Erythroblast (primary cell): ENCODE results near the gene COL4A4.

Source experiments
- DNase-seq, 2 experiments: peaks; one replicate each; lab custom pipeline; 2025; lab: John Stamatoyannopoulos, UW
- GATA1 ChIP-seq: IDR thresholded peaks from 2 replicates; pipeline ENCODE4 v1.6.1; 2011; ENCODE audit warnings: low read depth, mild to moderate bottlenecking, control low read depth, low read length, moderate library complexity
- POLR2A ChIP-seq: IDR thresholded peaks from 2 replicates; pipeline ENCODE4 v1.6.1; 2011; ENCODE audit warnings: mild to moderate bottlenecking, low read length

The COL4A4 gene

GRCh38 chr2:226984750-226985582 is 179.0 kb downstream of the COL4A4 start:
- peak; percentile 73 to 81 for DNase-seq
- TF ChIP-seq POLR2A = no peak
- no peak for TF ChIP-seq GATA1

DNA sequence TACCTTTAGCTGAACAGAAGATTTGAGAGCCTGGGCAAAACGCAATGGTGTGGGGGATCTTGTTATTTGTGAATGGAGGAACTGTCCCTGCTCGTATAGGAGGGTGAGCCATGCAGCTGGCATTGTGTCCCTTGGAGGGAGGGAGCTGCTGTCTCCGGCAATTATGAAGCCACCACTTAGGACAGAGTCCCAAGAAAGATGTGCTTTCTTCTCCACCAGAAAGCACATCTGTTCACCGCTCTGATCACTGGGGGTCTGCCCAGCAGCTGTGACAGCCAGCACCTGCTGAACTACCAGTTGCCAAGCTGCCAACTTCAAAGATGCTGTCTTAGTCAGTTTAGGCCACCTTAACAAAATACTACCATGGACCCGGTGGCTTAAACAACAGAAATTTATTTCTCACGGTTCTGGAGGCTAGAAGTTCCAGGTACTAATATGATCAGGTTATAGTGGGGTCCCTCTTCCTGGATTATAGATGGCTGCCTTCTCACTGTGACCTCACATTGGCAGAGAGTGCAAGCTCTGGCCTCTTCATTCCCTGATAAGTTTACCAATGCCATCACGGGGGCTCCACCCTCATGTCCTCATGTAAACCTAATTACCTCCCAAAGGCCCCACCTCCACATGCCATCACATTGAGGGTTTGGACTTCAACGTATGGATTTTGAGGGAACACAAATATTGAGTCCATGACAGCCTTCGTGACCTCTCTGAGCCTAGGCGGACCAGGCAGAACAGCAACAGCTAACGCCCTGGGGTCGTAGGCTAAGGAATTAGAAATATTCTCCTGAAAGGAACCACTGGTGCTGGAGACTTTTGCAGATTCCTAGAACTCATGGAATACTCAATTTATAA is 179.9 kb downstream of the COL4A4 start:
- no peak for TF ChIP-seq GATA1
- no peak for TF ChIP-seq POLR2A
- peak; percentile 77 to 82 for DNase-seq

DNA sequence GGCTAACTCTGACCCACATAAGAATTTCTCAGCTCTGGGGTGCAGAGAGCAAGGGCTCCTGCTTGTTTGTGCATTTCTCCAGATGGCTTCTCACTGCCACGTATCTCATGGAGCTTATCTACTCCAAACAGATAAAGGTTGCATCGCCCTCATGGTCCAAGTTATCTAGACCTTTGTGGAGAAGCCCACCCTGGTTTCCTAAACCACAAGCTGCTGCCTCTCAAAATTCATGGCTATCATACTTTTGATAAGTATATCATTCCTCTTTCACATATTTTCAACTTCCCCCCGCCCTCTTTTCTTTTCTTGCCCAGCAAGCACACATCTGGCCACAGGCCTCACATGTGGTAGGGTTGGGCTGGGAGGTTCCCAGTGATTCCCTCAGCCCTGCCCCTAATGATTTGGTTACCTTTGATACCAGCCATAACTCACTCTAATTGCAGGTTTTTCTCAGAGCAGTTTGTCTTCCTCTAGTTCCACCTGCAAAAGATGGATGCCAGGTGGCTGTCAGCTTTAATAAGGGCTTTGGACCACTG is 182.1 kb downstream of the COL4A4 start:
- DNase-seq = peak; percentile 80 to 96
- TF ChIP-seq GATA1 (no peak), POLR2A (no peak)

DNA sequence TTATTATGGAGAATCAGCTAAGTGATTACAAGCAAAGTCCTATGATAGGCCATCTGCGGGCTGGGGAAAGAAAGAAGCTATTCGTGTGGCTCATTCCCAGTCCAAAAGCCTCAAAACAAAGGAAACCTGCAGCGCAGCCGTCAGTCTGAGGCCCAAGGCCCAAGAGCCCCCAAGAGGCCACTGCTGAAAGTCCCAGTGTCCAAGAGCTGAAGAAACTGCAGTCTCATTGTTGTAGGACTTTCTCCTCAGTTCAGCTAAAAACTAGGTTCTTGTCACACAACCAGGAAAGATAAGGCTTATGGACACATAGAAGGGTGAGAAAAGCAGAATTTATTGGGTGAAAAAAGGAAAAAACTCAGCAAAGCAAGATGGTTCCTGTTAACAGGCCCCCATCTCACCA is 185.0 kb downstream of the COL4A4 start:
- TF ChIP-seq POLR2A = no peak
- no peak for TF ChIP-seq GATA1
- peak; percentile 68 to 79 for DNase-seq

DNA sequence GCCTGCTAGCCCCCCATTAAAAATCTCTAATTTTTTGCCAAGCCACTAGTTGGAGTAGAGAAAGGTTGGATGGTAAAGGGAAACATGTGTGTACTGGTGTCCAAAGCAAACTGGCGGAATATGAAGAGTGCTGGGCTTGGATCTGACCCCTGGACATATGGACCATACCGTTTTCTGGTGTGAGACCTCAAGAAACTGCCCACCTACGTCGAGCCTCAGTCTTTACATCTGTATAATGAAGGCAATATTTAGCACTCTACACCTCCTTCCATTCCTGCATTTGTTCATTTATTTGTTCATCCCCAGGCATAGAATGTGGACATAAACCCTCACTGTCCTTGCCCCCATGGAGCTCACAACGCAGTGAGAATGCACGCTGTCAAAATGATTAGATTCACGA is 185.7 kb downstream of the COL4A4 start:
- DNase-seq = no peak
- TF ChIP-seq GATA1 (no peak), POLR2A (no peak)

GRCh38 chr2:226977775-226978190 is 186.2 kb downstream of the COL4A4 start:
- peak; percentile 79 to 89 for DNase-seq
- TF ChIP-seq POLR2A = no peak
- no peak for TF ChIP-seq GATA1

DNA sequence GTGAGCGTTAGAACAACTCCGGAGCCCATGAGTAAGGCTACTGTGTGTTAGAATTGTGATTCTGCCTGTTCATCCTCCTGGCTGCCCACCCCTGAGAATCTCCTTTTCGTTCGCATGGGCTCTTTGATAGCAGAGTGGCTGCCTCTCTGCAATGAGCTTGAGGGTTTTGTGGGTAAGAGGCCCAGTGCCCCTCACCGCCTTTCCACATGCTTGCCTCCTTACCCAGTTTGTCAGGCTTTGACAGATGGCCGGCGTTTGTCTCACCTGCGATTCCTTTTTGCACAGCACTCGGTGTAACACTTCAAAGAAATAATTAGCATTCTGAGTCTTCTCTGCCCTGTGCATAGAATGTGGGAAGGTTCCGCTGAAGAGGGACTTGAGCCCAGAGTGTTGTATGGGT is 190.2 kb downstream of the COL4A4 start:
- no peak for TF ChIP-seq POLR2A
- no peak for TF ChIP-seq GATA1

GRCh38 chr2:226971770-226972169 is 192.2 kb downstream of the COL4A4 start:
- TF ChIP-seq GATA1 (no peak), POLR2A (no peak)
- DNase-seq = no peak

More for the DNA sequence above, 190.2 kb downstream of the COL4A4 start:
- no peak for DNase-seq

DNA sequence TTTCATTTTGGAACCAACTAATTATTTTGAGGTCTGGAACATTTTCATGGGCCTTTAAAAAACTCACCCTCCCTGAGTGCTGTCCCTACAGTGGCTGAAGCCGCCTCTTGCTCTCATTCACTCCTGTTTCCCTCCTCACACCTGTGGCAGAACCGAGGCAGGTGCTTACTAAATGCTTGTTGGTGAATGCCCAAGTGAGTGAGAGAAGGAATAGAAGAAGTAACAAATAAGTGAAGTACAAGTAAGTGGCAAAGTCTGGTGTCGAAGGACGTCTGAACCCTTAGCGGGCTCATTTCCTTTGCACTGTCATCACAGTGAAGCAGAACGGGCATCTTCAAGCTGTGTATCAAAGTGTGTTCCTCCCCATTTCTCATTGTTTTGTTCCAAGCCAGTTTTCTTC is 192.9 kb downstream of the COL4A4 start:
- TF ChIP-seq GATA1 = no peak
- TF ChIP-seq POLR2A = no peak
- peak in 1 of 2 experiments; percentile 10 for DNase-seq

- no peak for TF ChIP-seq GATA1
- no peak for TF ChIP-seq POLR2A
- no peak for DNase-seq
Observed at GRCh38 chr2:226970362-226970761, 193.6 kb downstream of the COL4A4 start.

- DNase-seq = no peak
- TF ChIP-seq POLR2A (no peak), GATA1 (no peak)
Observed at GRCh38 chr2:226969417-226970080, 194.5 kb downstream of the COL4A4 start.

- DNase-seq = no peak
- TF ChIP-seq GATA1 (no peak), POLR2A (no peak)
Observed at GRCh38 chr2:226965376-226965775, 198.6 kb downstream of the COL4A4 start.

DNA sequence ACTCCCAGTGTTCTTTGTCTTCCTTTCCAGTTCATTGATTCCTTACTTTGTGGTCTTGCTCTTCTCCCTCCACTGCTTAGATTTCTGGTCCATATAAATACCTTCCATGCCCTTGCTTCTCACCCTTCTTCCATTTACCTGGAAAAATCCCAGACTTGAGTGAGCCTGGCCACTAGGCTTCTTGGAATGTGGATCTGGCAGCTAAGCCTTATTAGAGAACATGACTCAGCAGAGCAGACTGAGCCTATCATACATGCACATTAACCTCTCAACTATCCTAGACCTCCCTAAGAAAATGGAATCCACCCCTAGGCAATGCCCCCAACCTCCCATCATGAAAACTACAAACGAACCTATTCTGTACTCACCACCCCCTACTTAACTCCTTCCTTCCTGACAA is 200.5 kb downstream of the COL4A4 start:
- no peak for TF ChIP-seq GATA1
- no peak for TF ChIP-seq POLR2A

More for the DNA sequence above, 200.5 kb downstream of the COL4A4 start:
- peak in 1 of 2 experiments; percentile 26 for DNase-seq
